Measurements from ENCODE around the gene RCN2. TPM values are rescaled to one million over a fixed set of nuclear protein-coding genes. Genes with fewer than 3 reads are reported as not detected.
A peak's percentile ranks its signal among the peaks of the same experiment; 100 is the strongest.

Gene RCN2
- total and polyA plus RNA-seq, 2 donors (not counting 1 experiment from before 2014, with no cell fraction given) = 46.6 to 106 TPM

DNA sequence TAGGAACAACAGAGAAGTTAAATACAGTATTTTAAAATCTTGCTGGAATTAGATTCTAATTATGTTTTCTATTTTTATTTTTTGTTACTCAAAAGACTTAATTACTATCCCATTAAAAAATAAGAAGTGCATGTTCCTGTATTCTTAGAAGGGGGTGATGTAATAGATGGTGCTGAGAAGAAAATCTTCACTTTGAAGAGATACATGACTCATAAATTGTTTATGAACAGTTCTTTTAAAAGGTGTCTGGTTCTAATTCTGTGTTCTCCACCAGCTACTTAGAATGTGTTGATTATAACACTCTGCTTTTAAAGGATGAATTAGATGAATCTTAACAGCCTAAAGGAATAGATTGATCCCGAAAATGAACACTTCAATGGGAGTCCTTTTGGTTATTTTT lies 8.2 kb downstream of the RCN2 start:
- Histone ChIP-seq H3K4me3 (replicated peaks in 1 of 4; ENCODE audit: control extremely low read depth in 1 of 4, insufficient read depth in 1 of 4, low read depth in 3 of 4, low read length in 4 of 4) (no peak overlapping the region), H2AFZ (ENCODE audit: low read length) (no peak overlapping the region), H4K20me1 (ENCODE audit: control insufficient read depth, extremely low read depth, insufficient read depth, low read length) (no peaks in the 10 kb centered on the region), H3K27me3 (ENCODE audit: control insufficient read depth, insufficient read depth, low read length) (no peaks in the 10 kb centered on the region), H3K27ac (ENCODE audit: insufficient read depth, low read length) (no peak overlapping the region), H3K36me3 (ENCODE audit: control insufficient read depth, insufficient read depth, low read length) (no peaks in the 10 kb centered on the region), H3K4me1 (ENCODE audit: control insufficient read depth, extremely low read depth, insufficient read depth, low read length) (no peaks in the 10 kb centered on the region), H3K4me2 (ENCODE audit: extremely low read depth, insufficient read depth, low read length) (no peak overlapping the region), H3K79me2 (ENCODE audit: control insufficient read depth, insufficient read depth, low read length) (no peaks in the 10 kb centered on the region), H3K9me3 (ENCODE audit: control insufficient read depth, insufficient read depth, low read depth, low read length) (no peaks in the 10 kb centered on the region), H3K9ac (ENCODE audit: insufficient read depth, low read length) (no peak overlapping the region)
- peak in 1 of 2 donors; percentile 45 for DNase-seq (ENCODE audit: low read depth in 2 of 2)
- no peak for TF ChIP-seq EZH2 (IDR thresholded peaks at IDR 0.05; ENCODE audit: low read length, missing control alignments)
- TF ChIP-seq, protein P1, sequence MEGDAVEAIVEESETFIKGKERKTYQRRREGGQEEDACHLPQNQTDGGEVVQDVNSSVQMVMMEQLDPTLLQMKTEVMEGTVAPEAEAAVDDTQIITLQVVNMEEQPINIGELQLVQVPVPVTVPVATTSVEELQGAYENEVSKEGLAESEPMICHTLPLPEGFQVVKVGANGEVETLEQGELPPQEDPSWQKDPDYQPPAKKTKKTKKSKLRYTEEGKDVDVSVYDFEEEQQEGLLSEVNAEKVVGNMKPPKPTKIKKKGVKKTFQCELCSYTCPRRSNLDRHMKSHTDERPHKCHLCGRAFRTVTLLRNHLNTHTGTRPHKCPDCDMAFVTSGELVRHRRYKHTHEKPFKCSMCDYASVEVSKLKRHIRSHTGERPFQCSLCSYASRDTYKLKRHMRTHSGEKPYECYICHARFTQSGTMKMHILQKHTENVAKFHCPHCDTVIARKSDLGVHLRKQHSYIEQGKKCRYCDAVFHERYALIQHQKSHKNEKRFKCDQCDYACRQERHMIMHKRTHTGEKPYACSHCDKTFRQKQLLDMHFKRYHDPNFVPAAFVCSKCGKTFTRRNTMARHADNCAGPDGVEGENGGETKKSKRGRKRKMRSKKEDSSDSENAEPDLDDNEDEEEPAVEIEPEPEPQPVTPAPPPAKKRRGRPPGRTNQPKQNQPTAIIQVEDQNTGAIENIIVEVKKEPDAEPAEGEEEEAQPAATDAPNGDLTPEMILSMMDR (conservative IDR thresholded peaks at IDR 0.05 in 1 of 2, IDR thresholded peaks at IDR 0.05 in 1 of 2; ENCODE audit: low read depth in 1 of 2, low read length in 2 of 2) = no peak

DNA sequence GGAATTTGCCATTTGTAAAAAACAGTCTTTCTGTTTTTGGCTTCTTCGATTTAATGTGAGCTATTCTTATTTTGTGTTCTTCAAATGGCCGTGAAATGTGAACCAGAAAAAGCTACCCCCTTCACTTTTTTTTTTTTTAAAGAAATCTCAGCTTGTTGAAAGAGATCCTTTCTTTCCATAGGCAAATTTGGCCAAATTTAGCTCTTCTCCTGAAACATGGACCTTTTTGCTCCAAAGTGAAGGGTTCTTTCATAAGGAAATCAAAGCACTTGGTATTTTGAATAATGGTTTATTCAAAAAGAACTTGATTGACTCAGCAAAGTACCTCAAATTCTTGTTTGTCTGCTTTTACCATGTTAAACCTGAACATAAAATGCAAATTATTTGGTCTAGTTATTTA lies 10.1 kb downstream of the RCN2 start:
- Histone ChIP-seq H3K4me3 (replicated peaks in 1 of 4; ENCODE audit: control extremely low read depth in 1 of 4, insufficient read depth in 1 of 4, low read depth in 3 of 4, low read length in 4 of 4) (no peak overlapping the region), H3K79me2 (ENCODE audit: control insufficient read depth, insufficient read depth, low read length) (no peaks in the 10 kb centered on the region), H4K20me1 (ENCODE audit: control insufficient read depth, extremely low read depth, insufficient read depth, low read length) (no peaks in the 10 kb centered on the region), H3K9me3 (ENCODE audit: control insufficient read depth, insufficient read depth, low read depth, low read length) (no peaks in the 10 kb centered on the region), H3K27me3 (ENCODE audit: control insufficient read depth, insufficient read depth, low read length) (no peaks in the 10 kb centered on the region), H3K36me3 (ENCODE audit: control insufficient read depth, insufficient read depth, low read length) (no peaks in the 10 kb centered on the region), H3K9ac (ENCODE audit: insufficient read depth, low read length) (no peak overlapping the region), H3K4me2 (ENCODE audit: extremely low read depth, insufficient read depth, low read length) (no peak overlapping the region), H2AFZ (ENCODE audit: low read length) (no peak overlapping the region), H3K4me1 (ENCODE audit: control insufficient read depth, extremely low read depth, insufficient read depth, low read length) (no peaks in the 10 kb centered on the region), H3K27ac (ENCODE audit: insufficient read depth, low read length) (no peak overlapping the region)
- DNase-seq (ENCODE audit: low read depth in 2 of 2) = no peak
- TF ChIP-seq EZH2 (IDR thresholded peaks at IDR 0.05; ENCODE audit: low read length, missing control alignments) = no peak
- TF ChIP-seq, protein P1 (conservative IDR thresholded peaks at IDR 0.05 in 1 of 2, IDR thresholded peaks at IDR 0.05 in 1 of 2; ENCODE audit: low read depth in 1 of 2, low read length in 2 of 2) = no peak

DNA sequence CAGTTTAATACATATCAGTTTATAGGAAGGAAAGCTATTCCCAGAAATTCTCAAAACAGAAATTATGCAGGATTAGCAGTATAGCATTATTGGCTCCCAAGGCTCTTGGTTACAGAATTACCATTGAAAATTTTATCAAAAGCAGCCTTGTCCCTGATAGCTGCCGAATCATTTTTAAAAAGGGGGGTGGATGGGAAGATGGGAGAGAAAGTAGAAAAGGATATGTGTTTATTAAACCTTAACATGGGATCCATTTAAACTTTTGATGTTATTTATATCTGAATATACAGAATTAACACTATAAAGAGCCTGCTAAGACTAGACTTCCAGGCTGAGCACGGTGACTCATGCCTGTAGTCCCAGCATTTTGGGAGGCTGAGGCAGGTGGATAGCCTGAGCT lies 10.8 kb downstream of the RCN2 start:
- Histone ChIP-seq H3K4me3 (replicated peaks in 1 of 4; ENCODE audit: control extremely low read depth in 1 of 4, insufficient read depth in 1 of 4, low read depth in 3 of 4, low read length in 4 of 4) (no peak overlapping the region), H3K27me3 (ENCODE audit: control insufficient read depth, insufficient read depth, low read length) (no peaks in the 10 kb centered on the region), H3K9me3 (ENCODE audit: control insufficient read depth, insufficient read depth, low read depth, low read length) (no peaks in the 10 kb centered on the region), H3K79me2 (ENCODE audit: control insufficient read depth, insufficient read depth, low read length) (no peaks in the 10 kb centered on the region), H3K36me3 (ENCODE audit: control insufficient read depth, insufficient read depth, low read length) (no peaks in the 10 kb centered on the region), H3K9ac (ENCODE audit: insufficient read depth, low read length) (no peak overlapping the region), H3K27ac (ENCODE audit: insufficient read depth, low read length) (no peak overlapping the region), H3K4me1 (ENCODE audit: control insufficient read depth, extremely low read depth, insufficient read depth, low read length) (no peaks in the 10 kb centered on the region), H2AFZ (ENCODE audit: low read length) (no peak overlapping the region), H4K20me1 (ENCODE audit: control insufficient read depth, extremely low read depth, insufficient read depth, low read length) (no peaks in the 10 kb centered on the region), H3K4me2 (ENCODE audit: extremely low read depth, insufficient read depth, low read length) (no peak overlapping the region)
- no peak for TF ChIP-seq EZH2 (IDR thresholded peaks at IDR 0.05; ENCODE audit: low read length, missing control alignments)
- TF ChIP-seq, protein P1 (conservative IDR thresholded peaks at IDR 0.05 in 1 of 2, IDR thresholded peaks at IDR 0.05 in 1 of 2; ENCODE audit: low read depth in 1 of 2, low read length in 2 of 2) = no peak
- no peak for DNase-seq (ENCODE audit: low read depth in 2 of 2)

Measured in fibroblast of lung (primary cell).